Spleen (tissue), 11 donors: ENCODE measurements around the gene COQ10B. TPM values are rescaled to one million over a fixed set of nuclear protein-coding genes. Genes with fewer than 3 reads are reported as not detected.
"Not testable (repeated sequence)": the region's sequence is repeated elsewhere in the genome, so short reads cannot be mapped to it uniquely, and the experiment has no call there.

Experiments
- DNase-seq: peaks from one replicate; pipeline ENCODE4 v3.0.0-alpha.2; 2020
- H3K27ac ChIP-seq, 8 donors: fragments of 200-600 bp; sonication (generic) in 7 of 8; 1 replicate in 4 of 8; 2 replicates in 4 of 8; pipeline versions ENCODE4 v1.5.0 to v1.8.0; 2016 to 2021; ENCODE audit warnings: inconsistent platforms in 4 of 8, mild to moderate bottlenecking in 4 of 8, moderate library complexity in 1 of 8
- H3K27me3 ChIP-seq, 7 donors: fragments of 200-600 bp; sonication (generic) in 6 of 7; replicated peaks in 1 of 7; 1 replicate in 4 of 7; 2 replicates in 3 of 7; pipeline versions ENCODE4 v1.5.0 to v1.8.0; 2016 to 2021; ENCODE audit warnings: inconsistent platforms in 3 of 7, mild to moderate bottlenecking in 1 of 7
- H3K36me3 ChIP-seq, 6 donors: fragments of 200-600 bp; sonication (generic) in 5 of 6; 1 replicate in 4 of 6; 2 replicates in 2 of 6; pipeline versions ENCODE4 v1.5.0 to v1.8.0; 2016 to 2021; ENCODE audit warnings: inconsistent platforms in 2 of 6
- H3K4me1 ChIP-seq, 6 donors: fragments of 200-600 bp; sonication (generic) in 5 of 6; 1 replicate in 3 of 6; 2 replicates in 3 of 6; pipeline versions ENCODE4 v1.5.0 to v1.8.0; 2016 to 2021; ENCODE audit warnings: inconsistent platforms in 3 of 6
- H3K4me3 ChIP-seq, 8 donors: fragments of 200-600 bp; sonication (generic) in 7 of 8; 1 replicate in 4 of 8; 2 replicates in 4 of 8; pipeline versions ENCODE4 v1.5.0 to v1.8.0; 2016 to 2021; ENCODE audit warnings: inconsistent platforms in 4 of 8, mild to moderate bottlenecking in 4 of 8, moderate library complexity in 2 of 8
- H3K9me3 ChIP-seq, 8 donors: fragments of 200-600 bp; sonication (generic) in 7 of 8; 1 replicate in 4 of 8; 2 replicates in 4 of 8; pipeline versions ENCODE4 v1.5.0 to v1.8.0; 2016 to 2021; ENCODE audit warnings: inconsistent platforms in 4 of 8
- POLR2A ChIP-seq, 3 donors: fragments of 450-650 bp; IDR thresholded peaks; one replicate each; pipeline ENCODE4 v1.5.1; 2017; ENCODE audit warnings: antibody characterized with exemption in 3 of 3, mild to moderate bottlenecking in 1 of 3
- POLR2AphosphoS5 ChIP-seq, 3 donors: sonication (generic); formaldehyde crosslinking; IDR thresholded peaks; one replicate each; pipeline ENCODE4 v1.5.1; 2017; ENCODE audit warnings: antibody characterized with exemption in 3 of 3
- WGBS, 5 donors: extraction: QIAGEN DNeasy Blood & Tissue Kit in 3 of 5; methylation state at CpG; one replicate each; pipeline versions ENCODE4 v1.1.5 to v1.1.7; 2013 to 2018; 5-methylcytosine and 5-hydroxymethylcytosine counted together
- intact Hi-C: fragments of 100-400 bp; cut with DNase I; formaldehyde crosslinking; loops from one replicate; pipeline ENCODE4 v1.15.0; 2023; ENCODE audit warnings: low total_unique reads
- polyA plus RNA-seq, 3 donors: library from polyadenylated mRNA; stranded (reverse); fragments of 200-250 nt; gene quantifications; one replicate each; pipeline ENCODE4 v1.2.1, GENCODE V29; 2013
- total RNA-seq, 7 donors: library from RNA; depleted of rRNA in 3 of 7; stranded (reverse); fragments of >200 nt in 3 of 7; fragmentation: NEBNext Ultra II Directional in 4 of 7; extraction: Animal tissue kit (Norgen Biotek cat#: 25700) in 4 of 7; gene quantifications; one replicate each; pipeline versions ENCODE4 v1.1.0 to v1.2.1, GENCODE V29; 2016 to 2021
- TF ChIP-seq, protein P1 (sequence below), 11 experiments: fragments of 200-600 bp in 7 of 11; fragments of 450-650 bp in 4 of 11; sonication (generic) in 4 of 11; IDR thresholded peaks in 8 of 11; conservative IDR thresholded peaks in 3 of 11; 1 replicate in 7 of 11; 2 replicates in 4 of 11; pipeline versions ENCODE4 v1.4.0 to v1.8.0; 2016 to 2021; ENCODE audit warnings: antibody characterized with exemption in 11 of 11, inconsistent platforms in 4 of 11, mild to moderate bottlenecking in 1 of 11
- donor health status: healthy with polysubstance abuse.
- donor health status: DM: no; HTN: no; CAD: no; lungs with moderate emphysema.
- donor health status: DM: no; HTN: no; CAD: no.
- donor health status: Bipolar disorder and iron deficiency.
- donor health status: healthy.
- donor health status: DM: no; HTN: no; CAD: no.
- donor health status: DM: yes; HTN: yes; CAD: no.

Gene COQ10B
- total and polyA plus RNA-seq, 10 donors, result 9.3 to 34.7 (median 26.4) TPM

DNA sequence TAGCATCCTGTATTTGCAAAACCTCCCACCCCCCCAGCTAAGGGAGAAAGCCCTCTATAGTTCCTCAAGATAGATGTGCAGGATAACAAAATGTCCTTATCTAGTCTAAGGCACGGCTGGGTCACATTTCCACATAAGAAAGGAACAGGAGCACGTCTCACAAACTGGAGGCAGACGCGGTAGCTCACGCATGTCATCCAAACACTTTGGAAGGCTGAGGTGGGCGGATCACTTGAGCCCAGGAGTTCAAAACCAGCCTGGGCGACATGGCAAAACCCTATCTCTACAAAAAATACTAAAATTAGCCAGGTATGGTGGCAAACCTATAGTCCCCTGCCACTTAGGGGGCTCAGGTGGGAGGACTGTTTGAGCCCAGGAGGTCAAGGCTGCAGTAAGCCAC is 27.8 kb upstream of the COQ10B start:
- H3K4me1 ChIP-seq, result peaks cover 29 to 100% (median 87%) of the 10 kb centered on the region in 6 donors
- no peak overlapping the region for H3K4me3 ChIP-seq
- H3K9me3 ChIP-seq, result no peaks in the 10 kb centered on the region
- peak overlapping the region in 1 of 8 donors; percentile 37 for H3K27ac ChIP-seq
- 60 to 80% (median 67%) methylated on average over 7 of the region's 7 CpGs for WGBS, 5 donors
- no peak for DNase-seq
- peaks cover 0 to 70% (median 30%) of the 10 kb centered on the region in 6 donors for H3K36me3 ChIP-seq
- intact Hi-C loops, result no loop called here
- TF ChIP-seq, protein P1, sequence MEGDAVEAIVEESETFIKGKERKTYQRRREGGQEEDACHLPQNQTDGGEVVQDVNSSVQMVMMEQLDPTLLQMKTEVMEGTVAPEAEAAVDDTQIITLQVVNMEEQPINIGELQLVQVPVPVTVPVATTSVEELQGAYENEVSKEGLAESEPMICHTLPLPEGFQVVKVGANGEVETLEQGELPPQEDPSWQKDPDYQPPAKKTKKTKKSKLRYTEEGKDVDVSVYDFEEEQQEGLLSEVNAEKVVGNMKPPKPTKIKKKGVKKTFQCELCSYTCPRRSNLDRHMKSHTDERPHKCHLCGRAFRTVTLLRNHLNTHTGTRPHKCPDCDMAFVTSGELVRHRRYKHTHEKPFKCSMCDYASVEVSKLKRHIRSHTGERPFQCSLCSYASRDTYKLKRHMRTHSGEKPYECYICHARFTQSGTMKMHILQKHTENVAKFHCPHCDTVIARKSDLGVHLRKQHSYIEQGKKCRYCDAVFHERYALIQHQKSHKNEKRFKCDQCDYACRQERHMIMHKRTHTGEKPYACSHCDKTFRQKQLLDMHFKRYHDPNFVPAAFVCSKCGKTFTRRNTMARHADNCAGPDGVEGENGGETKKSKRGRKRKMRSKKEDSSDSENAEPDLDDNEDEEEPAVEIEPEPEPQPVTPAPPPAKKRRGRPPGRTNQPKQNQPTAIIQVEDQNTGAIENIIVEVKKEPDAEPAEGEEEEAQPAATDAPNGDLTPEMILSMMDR (IDR thresholded peaks at IDR 0.05 in 8 of 11, conservative IDR thresholded peaks at IDR 0.05 in 3 of 11), result no peak
- TF ChIP-seq POLR2AphosphoS5 (IDR thresholded peaks at IDR 0.05) (no peak), POLR2A (IDR thresholded peaks at IDR 0.05) (no peak)
- H3K27me3 ChIP-seq, result no peaks in the 10 kb centered on the region

DNA sequence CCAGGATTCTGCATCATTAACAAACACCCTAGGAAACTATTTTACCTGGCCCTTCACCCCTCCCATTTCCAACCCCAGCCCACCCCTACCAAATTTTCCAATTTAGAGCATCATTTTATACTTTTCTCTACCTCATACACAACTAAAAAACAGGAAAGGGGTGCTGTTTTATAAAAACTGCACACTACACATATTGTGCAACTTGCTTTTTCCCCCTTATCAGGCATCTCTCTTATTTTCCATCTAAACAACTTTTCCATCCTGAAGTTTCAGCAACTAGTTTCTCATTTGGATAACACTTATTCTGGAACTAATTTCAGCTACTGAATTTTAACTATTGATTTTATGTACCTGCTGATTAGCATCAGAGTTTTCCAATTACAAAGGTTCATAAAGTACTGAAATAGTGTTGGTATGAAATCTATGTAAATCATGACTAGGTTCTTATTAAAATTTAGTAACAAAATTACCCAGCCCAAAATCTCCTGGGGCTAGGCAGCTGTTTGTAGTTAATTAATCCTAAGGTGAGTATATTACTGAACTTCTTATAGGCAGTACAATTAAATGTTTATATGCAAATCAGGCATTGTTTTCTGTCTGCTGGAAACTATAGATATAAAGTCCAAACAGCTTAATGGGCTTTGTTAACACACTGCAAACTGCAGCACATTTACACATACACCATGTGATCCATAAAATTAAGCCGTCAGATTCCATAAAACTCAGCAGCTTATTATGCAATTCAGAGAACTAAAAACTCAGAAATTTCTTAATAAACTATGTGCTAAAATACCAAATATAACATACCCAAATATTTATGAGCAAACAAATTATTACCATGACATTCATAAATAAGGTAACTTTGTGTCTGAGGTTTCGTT is 26.4 kb upstream of the COQ10B start:
- no peak for TF ChIP-seq POLR2AphosphoS5 (IDR thresholded peaks at IDR 0.05)
- TF ChIP-seq, protein P1 (IDR thresholded peaks at IDR 0.05 in 8 of 11, conservative IDR thresholded peaks at IDR 0.05 in 3 of 11), result no peak
- TF ChIP-seq POLR2A (IDR thresholded peaks at IDR 0.05), result no peak
- H3K36me3 ChIP-seq, result peaks cover 0 to 56% (median 20%) of the 10 kb centered on the region in 6 donors
- no peak overlapping the region for H3K4me3 ChIP-seq
- no peaks in the 10 kb centered on the region for H3K27me3 ChIP-seq
- intact Hi-C loops, result no loop called here
- DNase-seq, result no peak
- 60 to 75% (median 70%) methylated on average over 2 of the region's 2 CpGs for WGBS, 5 donors
- no peak overlapping the region for H3K27ac ChIP-seq
- H3K4me1 ChIP-seq, result peaks cover 43 to 100% (median 90%) of the 10 kb centered on the region in 6 donors
- no peaks in the 10 kb centered on the region for H3K9me3 ChIP-seq

DNA sequence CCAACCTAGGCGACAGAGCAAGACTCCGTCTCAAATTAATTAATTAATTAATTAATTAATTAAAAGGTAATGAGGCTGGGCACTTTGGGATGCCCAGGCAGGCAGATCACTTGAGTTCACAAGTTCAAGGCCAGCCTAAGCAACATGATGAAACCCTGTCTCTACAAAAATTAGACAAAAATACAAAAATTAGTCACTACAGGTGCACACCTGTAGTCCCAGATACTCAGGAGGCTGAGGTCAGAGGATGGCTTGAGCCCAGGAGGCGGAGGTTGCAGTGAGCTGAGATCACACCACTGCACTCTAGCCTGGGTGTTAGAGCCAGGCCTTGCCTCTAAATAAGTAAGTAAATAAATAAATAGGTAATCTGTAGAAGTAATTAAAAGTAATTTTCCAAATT is 25.4 kb upstream of the COQ10B start:
- Histone ChIP-seq H3K27ac (no peak overlapping the region), H3K36me3 (peaks cover 0 to 46% (median 12%) of the 10 kb centered on the region in 6 donors), H3K27me3 (no peaks in the 10 kb centered on the region), H3K4me1 (peaks cover 50 to 100% (median 95%) of the 10 kb centered on the region in 6 donors), H3K9me3 (no peaks in the 10 kb centered on the region), H3K4me3 (no peak overlapping the region)
- TF ChIP-seq POLR2AphosphoS5 (IDR thresholded peaks at IDR 0.05) (no peak), POLR2A (IDR thresholded peaks at IDR 0.05) (no peak)
- TF ChIP-seq, protein P1 (IDR thresholded peaks at IDR 0.05 in 8 of 11, conservative IDR thresholded peaks at IDR 0.05 in 3 of 11), result no peak
- DNase-seq, result no peak
- WGBS, 5 donors, result 90 to 97% (median 94%) methylated on average over 3 of the region's 3 CpGs
- intact Hi-C loops, result no loop called here

DNA sequence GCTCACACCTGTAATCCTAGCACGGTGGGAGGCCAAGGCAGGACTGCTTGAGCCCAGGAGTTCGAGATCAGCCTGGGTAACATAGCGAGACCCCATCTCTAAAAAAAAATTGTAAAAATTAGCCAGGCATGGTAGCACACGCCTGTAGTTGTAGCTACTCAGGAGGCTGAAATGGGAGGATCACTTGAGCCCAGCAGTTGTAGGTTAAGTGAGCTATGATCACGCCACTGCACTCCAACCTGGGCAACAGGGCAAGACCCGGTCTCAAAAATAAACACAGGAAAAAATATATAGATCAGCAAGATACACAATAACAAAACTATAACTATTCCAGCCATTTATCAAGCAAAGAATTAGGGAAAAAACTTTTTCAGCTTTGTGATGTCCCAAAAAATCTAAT is 21.5 kb upstream of the COQ10B start:
- no peak for DNase-seq
- Histone ChIP-seq H3K27me3 (no peaks in the 10 kb centered on the region), H3K4me3 (peak overlapping the region in 3 of 8 donors; percentile 4 to 94 (median 78)), H3K4me1 (peaks cover 39 to 90% (median 80%) of the 10 kb centered on the region in 6 donors), H3K9me3 (no peaks in the 10 kb centered on the region), H3K36me3 (peaks cover 0 to 21% (median 3%) of the 10 kb centered on the region in 6 donors), H3K27ac (peak overlapping the region in 4 of 8 donors; percentile 12 to 57 (median 38))
- intact Hi-C loops, result no loop called here
- WGBS, 5 donors, result 50 to 63% (median 60%) methylated on average over 6 of the region's 6 CpGs
- no peak for TF ChIP-seq POLR2AphosphoS5 (IDR thresholded peaks at IDR 0.05)
- TF ChIP-seq, protein P1 (IDR thresholded peaks at IDR 0.05 in 8 of 11, conservative IDR thresholded peaks at IDR 0.05 in 3 of 11), result no peak
- TF ChIP-seq POLR2A (IDR thresholded peaks at IDR 0.05), result no peak

DNA sequence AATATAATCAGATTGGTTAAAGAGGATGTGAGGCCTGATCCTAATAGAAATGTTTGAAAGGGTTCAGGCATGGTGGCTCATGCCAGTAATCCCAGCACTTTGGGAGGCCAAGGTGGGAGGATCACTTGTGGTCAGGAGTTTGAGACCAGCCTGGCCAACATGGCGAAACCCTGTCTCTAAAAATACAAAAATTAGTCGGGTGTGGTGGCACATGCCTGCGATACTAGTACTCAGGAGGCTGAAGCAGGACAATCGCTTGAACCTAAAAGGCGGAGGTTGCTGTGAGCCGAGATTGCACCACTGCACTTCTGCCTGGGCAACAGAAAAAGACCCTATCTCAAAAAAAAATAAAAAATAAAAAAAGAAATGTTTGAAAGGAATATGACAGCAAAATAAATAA is 20.8 kb upstream of the COQ10B start:
- H3K4me3 ChIP-seq, result peak overlapping the region in 5 of 8 donors; percentile 72 to 96 (median 81)
- WGBS, 5 donors, result 57 to 74% (median 64%) methylated on average over 6 of the region's 6 CpGs
- peaks cover 0 to 21% (median 3%) of the 10 kb centered on the region in 6 donors for H3K36me3 ChIP-seq
- H3K27me3 ChIP-seq, DNase-seq, H3K9me3 ChIP-seq, intact Hi-C loops: not testable (repeated sequence)
- H3K4me1 ChIP-seq, result peaks cover 39 to 84% (median 73%) of the 10 kb centered on the region in 6 donors
- H3K27ac ChIP-seq, result peak overlapping the region in 2 of 8 donors; percentile 47 to 57
